T-helper 22 cell (primary cell): Measurements from ENCODE around the gene AKAP13.

ENCODE experiments used
- DNase-seq: peaks from one replicate; pipeline ENCODE4 v3.0.0-alpha.2; 2020; ENCODE audit warnings: low read depth

Gene AKAP13

DNA sequence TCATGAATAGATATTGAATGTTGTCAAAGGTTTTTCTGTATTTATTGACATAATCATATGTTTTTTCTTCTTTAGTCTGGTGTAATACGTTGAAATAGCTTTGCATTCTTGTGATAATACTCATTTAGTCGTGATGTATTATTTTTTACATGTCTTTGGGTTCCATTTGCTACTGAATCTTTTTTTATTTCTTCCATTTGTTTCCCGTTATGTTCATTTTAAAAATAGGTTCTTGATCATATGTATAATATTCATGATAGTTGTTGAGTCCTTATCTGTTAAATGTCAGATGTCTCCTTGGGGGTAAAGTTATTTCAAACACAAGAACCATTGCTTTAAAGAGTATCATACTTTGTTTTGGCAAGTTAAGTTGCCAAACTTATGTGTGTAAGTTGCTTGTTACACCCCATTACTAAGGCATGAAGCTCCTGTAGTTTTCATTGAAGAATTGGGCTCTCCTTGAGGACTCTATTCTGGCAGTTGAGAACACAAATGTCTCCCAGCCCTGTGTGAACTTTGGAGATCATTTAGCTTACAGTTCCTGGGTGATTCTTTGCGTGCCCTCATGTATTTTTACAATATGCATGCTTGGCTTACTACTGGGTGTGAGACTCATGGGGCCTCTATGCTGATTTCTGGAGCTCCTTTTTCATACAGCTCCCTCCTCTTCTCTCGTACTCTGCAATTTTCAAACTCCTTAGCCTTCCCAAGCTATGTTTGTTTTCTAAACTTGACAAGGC lies 8.3 kb downstream of the AKAP13 start:
- DNase-seq: no peak

DNA sequence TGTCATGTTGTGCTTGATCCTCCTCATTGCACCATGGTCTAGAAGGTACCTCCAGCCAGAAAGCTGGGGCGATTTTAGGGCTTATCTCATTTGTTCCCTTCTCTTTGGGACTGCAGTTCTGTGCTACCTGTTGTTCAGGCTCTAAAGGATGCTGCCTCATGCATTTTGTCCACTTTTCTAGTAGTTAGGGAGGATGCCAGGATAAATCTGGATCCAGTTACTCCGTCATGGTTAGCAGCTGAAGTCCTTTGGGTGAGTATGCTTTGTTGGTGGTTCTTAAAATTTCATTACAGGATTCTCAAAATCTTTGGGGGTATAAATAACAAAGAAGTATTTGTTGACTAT lies 8.9 kb downstream of the AKAP13 start:
- DNase-seq: no peak

DNA sequence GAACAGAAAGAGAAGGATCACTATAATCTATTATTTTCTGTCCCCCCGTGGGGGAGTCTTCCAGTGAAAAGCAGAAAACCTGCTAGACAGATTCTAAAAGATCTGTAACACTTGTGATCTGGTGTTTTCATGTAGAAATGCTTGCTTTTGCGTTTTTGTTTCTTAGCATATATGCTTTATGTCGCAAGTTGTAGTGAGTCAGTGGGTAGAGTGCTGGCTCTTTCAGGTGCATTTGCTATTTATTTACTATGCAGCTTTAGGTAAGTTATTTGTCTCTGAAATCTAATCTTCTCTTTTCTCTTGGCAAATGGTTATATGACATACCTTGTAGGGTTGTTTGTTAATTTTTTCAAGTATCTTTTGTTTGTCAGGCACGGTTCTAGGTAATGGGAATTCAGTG lies 9.4 kb downstream of the AKAP13 start:
- DNase-seq: no peak

DNA sequence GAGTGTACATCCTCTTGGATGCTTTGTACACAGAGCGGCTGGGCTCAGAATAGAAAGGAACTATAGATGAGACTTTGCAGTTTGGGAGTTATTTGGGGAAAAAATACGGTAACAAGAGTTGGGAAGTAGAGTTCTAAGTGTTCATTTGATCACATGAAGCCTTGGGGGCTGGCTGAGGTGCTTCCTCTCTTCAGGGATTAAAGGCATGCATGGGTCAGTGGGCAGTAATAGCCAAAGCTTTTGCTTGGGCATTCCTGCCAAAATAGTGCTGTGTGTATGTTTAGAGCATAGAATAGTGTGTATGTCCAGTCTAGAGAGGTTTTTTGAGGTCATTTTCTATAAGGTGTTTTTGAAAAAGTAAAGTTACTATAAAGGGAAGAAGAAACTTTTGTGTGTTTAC lies 12.8 kb downstream of the AKAP13 start:
- DNase-seq: no peak

DNA sequence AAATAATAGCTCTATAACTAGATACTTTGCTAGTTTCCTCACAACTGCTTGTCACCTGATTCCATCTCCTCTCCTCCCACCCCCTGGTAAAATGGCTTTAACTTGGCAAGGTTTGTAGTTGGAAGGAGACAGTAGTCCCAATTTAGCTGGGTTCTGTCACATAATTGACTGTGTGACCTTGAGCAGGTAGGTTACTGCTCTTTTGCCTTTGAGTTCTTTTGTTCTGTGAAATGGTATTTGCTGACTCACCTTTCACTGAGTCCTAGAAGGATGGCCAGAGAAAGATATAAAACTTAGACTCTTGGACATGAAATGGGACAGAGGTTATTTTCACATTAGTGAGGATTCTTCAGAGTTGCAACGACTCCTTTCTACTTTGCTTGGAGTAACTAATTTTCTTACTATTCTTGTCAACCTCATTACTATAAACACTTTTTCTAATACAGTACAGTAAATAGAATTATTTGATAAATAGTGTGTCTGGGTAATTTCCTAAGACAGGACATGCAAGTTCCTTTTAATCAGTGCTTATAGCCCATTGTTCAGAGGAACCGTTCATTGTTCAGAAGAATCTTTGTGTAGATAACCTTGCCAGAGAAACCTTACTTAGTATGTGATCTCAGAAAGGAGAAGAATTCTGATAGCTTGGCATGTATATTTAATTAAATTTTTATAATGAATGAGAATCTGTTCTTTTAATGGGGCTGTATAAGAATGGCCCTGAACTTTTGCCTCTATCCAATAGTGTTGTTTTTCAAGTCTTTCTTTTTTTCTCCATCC lies 14.3 kb downstream of the AKAP13 start:
- no peak for DNase-seq

DNA sequence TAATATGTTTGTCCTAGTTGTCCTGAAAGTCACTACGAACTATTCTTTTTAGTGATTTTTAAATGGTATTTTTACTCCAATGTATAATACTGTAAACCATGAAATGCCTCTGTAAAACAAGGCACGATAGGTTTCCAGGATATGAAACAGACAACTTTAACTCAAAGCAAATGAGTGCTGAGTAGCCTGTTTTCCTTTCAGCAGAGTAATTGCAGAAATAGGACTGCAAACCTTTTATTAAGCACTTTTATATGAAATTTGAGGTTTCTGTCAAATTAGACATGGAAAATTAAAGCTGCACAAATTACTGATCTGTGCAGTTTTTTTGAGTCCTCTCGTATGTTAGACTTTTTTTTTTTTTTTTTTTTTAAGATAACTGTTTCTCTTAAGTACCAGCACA lies 16.2 kb downstream of the AKAP13 start:
- DNase-seq: no peak

DNA sequence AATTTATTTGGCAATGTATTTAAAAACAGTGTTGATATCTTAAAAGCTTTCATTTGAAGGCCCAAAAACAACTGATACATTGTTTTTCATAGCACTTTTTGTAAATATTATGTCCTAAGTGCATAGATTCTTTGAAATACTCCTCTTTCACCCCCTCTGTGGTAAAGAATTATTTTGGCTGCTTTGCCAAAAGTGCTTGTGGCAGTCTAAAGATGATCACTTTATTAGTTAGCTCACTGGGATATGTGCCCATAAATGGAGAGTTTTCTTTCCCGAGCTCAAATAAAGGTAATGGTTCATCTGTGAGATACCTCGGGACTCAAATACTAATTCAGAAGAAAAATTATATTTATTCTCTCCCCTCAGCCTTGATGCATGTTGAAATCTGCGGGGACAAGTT lies 16.7 kb downstream of the AKAP13 start:
- DNase-seq: no peak

DNA sequence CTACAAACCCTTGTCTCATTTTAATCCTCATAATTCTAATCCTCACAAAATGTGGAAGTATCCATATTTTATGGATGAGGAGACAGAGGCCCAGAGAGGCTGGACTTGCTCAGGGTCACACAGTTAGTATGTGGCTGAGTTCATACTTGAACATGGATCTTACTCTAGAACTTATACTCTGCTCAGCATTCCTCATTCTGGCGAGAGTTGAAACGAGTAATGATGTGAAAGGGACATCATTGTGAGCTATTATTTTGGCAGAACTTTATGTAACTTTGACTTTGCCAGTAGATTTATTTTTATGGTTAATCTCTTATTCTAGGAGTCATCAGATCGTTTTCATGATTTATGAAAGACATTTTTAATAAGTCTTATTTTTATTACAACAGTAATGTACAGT lies 17.5 kb downstream of the AKAP13 start:
- DNase-seq: no peak

DNA sequence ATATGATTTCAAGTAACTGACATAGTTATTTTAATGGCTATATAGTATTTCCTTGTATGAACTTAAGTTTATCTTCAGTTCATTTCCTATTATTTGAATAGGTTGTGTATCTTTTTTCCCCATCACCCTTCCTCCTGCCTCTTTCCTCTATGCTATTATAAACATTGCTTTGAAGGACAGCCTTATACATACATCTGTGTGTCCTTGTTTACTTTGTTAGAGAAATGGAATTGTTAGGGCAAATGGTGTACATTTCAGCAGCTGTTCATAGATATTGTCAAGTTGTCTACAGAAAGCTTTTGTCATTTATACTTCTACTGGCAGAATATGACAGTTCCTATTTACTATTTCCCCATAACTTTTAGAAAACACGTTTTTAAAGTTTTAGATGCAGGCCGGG lies 18.4 kb downstream of the AKAP13 start:
- DNase-seq: no peak

DNA sequence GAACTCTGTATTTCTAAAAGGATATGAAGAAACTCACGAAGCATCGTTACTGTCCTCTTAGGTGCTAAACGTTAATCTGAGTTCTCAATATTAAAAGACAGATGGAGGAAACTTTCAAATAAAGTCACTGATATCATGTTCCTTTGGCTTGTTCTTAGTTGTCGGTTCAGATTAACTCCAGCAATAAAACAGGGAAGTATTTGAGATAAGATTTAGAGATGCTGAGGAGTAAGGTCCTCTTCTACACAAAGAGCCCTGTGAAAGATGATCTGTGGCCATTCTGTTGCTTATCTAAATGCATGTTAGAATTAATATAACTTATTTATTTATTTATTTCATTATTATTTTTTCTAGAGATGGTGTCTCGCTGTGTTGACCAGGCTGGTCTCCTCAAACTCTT lies 19.2 kb downstream of the AKAP13 start:
- DNase-seq: no peak

DNA sequence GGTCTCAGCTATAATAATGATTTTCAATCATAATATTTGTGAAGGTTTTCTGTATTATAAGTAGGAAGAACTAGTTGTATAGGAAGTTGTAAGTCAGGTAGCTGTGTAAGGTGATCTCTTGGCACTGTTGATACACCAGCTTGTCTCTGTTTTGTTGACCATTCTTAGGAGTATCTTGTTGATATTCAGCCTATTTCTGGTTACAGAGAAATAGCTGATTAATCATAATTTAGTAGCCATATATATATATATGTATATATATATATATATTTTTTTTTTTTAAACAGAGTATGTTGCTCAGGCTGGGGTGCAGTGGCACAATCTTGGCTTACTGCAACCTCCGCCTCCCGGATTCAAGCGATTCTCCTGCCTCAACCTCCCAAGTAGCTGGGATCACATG lies 20.2 kb downstream of the AKAP13 start:
- no peak for DNase-seq

DNA sequence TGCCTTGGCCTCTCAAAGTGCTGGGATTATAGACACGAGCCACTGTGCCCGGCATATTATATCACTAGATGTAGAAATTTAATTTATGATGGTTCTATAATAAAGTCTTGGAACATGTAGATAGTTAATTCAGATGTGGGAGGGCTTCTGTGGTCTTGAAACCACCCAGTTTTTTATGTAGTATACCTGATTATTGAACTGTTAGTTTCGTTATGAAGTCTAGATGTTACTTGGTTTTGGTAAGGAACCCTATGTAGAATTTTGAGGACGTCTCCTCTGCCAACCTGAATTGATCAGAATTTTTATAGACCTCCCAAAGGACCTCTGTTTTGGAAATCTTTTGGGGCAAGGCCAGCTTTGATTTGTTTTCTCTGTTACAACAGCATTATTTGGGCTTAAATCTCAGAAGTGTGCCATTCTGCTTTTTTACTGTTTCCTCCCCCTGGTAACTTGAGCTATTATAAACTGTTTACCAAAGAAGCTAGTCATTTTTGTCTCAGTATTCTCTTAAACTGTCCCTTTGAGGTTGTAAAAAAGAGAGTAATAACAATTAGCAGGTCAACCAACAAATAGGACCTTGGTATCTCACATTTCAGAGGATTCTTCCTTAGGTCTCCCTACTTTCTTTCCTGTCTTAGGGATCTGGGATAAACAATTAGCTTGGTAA lies 20.8 kb downstream of the AKAP13 start:
- no peak for DNase-seq

DNA sequence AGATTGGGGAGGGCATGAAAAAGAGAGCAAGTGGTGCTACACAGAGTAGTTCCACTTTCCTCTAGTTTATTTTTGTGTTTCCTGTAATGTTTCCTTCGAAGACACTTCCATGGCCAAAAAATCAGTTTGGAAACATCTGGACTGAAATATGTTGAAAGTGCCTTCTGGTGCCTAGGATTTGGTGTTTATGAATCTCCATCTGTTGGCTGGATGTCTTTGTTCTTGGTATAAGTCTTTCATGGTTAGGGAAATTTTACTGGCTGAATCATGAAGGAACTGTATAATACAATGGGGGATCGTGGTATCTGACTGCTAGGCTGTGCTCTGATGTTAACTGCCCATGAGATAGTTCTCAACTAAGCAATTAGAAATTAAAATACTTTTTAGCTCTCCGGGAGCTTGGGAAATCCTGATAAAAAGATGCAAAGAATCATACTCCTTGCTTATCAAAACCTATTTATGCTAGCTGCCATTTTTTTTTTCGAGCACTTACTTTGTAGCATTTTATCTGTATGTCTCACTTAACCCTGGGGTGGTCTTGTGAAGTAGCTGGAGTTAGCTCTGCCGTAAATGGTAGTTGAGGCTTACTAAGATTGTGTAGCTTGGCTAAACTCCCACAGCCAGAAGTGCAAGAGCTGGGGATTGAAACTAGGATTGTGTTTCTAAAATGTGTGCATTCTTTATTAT lies 21.9 kb downstream of the AKAP13 start:
- no peak for DNase-seq

DNA sequence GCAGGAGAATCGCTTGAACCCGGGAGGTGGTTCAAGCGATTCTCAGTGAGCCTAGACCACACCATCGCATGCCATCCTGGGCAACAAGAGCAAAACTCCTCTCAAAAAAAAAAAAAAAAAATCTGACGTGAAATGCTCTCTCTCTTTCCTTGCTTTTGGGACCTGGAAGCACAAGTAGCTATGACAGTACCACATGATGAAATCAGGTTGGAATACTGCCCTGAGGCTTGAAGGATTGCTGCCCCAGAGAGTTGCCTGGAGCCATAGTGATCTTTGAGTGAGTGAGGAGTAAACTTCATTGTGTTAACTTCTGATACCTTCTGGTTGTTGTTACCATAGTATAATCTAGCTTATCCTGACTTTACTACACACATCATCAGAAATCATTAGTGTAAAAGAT lies 23.3 kb downstream of the AKAP13 start:
- DNase-seq: no peak

DNA sequence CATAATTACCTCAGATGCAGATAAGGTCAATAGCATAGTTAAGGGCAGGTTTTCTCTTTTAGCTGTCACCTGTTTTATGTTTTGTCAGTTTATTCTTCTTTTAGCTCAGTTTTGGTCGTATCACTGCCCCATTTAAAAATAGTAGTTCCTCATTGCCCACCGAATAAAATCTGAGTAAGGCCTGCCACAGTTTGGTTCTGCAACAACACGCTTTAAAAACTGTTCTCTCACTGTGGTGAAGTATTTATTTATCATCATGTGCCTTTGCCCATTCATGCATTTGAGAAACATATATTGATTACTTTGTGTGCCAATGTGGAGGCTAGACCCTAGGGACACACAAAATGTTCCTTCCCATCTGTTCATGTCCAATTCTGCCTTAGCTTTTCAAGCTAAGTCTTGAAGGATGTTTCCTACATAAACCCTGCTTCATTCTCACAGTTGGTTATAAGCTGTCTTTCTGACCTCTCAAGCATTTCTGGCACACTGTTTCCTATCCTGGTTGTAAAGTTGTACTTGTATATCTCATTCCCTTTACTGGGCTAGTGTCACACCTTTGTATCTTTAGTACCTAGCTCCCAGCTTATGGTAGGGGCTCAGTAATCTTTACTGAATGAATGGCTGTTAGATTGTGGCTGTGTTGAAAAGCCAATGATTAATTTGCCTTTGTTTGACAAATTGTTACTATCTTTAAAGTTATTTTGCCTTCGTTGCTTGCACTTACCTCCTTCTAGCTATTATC lies 23.9 kb downstream of the AKAP13 start:
- DNase-seq: no peak

DNA sequence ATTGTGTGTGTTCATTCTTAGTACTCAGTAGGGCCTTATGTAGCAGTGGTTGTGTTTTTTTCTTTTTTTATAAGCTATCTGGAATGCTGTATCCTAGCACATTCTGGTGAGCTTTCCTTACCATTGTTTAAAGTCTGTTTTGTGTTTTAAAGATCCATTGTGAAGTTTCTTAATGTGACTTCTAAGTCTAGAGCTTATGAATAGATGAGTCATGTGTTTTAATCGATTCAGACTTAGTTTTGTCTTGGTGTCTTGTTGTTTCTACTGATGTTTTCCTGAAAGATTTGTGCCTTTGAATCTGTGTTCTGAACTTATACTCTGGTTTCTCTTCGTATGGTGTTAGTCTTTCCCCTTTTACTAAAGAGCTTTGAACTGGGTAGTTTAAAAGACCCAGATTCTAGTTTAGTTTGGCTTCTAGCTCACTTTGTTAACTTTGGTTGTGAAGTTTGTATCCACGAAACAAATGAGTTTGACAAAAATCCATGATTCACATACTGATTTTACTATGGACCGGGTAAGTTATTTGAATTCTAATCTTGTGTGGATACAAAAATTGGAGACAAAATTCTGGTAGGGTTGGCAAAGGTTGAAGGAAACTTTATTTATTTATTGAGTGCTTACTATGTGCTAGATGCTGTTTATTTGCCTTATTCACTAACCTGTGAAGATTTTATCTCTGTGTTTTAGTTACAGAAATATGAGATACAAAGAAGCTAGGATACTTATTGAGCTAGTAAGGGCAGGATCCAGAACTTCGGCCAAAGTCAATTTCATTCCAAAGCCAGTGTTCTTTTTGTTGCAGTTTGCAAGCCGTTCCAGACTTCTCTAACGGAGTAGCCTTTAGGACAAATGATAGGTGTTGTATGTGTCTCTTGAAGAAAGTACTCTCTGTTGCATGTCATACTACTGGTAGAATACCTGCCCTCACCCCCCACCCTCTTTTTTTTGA lies 24.8 kb downstream of the AKAP13 start:
- DNase-seq: no peak

DNA sequence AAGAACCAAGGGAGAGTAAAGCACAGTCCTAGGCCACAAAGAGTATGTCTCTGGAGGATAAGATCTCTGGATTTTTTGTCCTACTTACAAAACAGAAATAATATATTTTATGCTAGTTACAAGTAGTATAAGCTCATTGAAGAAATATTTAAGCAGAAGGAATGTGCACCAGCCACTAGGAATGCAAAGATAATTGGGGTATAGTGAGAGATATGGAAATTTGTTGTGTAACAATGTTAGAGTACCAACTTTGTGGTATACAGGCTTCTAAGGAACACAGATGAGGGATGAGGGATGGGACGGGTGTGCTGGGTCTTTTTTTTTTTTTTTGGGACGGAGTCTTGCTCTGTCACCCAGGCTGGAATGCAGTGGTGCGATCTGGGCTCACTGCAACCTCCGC lies 26.5 kb downstream of the AKAP13 start:
- DNase-seq: no peak

DNA sequence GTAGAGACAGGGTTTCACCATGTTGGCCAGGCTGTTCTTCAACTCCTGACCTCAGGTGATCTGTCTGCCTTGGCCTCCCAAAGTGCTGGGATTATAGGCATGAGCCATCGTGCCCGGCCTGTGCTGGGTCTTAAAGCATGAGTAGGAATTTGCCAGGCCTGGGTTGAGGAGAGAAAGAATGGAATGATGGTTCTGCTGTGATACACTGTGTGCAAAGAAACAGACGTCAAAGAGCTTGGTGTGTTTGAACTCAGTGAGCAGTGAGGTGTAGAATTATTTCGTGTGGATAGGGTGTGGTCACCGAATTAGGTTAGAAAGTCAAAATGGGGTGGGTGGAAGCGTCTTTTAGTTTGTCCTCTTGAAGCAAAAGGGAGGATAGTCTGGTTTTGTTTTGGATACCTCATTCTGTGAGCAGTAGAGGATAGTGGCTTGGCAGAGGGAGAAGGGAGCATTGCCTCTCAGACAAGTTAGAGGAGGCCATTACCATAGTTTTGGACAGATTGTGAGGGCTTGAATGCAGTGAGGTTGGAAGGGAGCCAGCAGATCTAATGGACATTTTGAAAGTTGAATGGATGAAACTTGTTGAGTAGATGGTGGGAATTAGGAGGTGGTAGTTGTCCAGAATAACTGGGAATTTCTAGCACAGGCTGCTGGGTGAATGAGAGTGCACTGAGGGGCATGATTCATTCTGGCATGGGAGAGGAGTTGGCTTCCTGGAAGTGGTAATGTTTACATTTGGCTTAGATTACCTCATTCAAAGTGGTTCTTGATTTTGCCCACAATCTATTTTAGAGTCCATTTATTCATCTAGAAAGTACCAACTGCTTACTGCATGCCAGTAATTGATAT lies 27.2 kb downstream of the AKAP13 start:
- peak; percentile 3 for DNase-seq

DNA sequence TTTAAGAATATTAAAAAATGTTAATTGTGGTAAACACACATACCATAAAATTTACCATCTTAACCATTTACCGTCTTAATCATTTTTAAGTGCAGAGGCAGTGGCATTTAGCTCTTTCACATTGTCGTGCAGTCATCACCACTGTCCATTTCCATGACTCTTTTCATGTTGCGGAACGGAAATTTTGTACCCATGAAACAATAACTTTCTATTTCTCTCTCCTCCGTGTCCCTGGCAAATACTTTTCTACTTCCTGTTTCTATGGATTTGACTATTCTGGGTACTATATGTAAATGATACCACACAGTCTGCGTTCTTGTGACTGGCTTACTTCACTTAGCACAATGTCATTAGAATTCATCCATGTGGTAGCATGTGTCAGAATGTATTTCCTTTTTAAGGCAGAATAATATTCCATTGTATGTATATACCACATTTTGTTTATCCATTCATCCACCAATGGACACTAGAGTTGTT lies 27.9 kb downstream of the AKAP13 start:
- DNase-seq: no peak

DNA sequence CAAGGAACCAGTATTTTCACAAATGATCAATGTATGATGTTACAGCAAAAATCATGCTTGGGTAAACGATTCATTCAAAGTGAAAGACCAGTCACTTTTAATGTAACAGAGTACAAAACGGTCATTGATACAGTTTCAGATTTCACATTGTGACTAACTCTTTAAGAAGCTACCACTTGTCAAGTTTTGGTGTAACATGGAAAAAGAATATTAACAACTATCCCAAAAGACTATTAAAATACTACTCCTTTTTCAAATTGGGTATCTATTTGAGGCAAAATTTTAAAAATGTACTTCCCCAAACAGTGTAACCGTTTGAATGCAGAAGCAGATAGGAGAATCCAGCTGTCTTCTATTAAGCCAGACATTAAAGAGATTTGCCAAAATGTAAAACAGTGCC lies 31.7 kb downstream of the AKAP13 start:
- no peak for DNase-seq
